Measurements from ENCODE around the gene HS3ST6.

GRCh38 chr16:1911467-1912214, 6.6 kb downstream of the HS3ST6 start:
- no peak for TF ChIP-seq POLR2A (IDR thresholded peaks at IDR 0.05; ENCODE audit: low read depth, low read length)
- no peak for TF ChIP-seq POLR2AphosphoS5 (IDR thresholded peaks at IDR 0.05; ENCODE audit: low read depth, low read length)

Measured in GM12892 (cell line).